Measurements from ENCODE around the gene SPR.

GRCh38 chr2:72937356-72937669, 50.1 kb downstream of the SPR start:
- TF ChIP-seq PKNOX1 (IDR thresholded peaks at IDR 0.05): no peak
- TF ChIP-seq SP1 (IDR thresholded peaks at IDR 0.05): no peak
- TF ChIP-seq BHLHE40 (IDR thresholded peaks at IDR 0.05; ENCODE audit: borderline replicate concordance): no peak
